Liver (tissue), 9 donors: ENCODE measurements around the gene PLCD1. TPM values are rescaled to one million over a fixed set of nuclear protein-coding genes. Genes with fewer than 3 reads are reported as not detected.

Experiments
- DNase-seq: peaks from one replicate; pipeline ENCODE4 v3.0.0-alpha.2; 2017; ENCODE audit warnings: low spot score
- H3K27ac ChIP-seq, 2 donors: one replicate each; pipeline ENCODE4 v1.7.0; 2013; ENCODE audit warnings: inconsistent platforms in 2 of 2, low read length in 2 of 2, control low read depth in 1 of 2, low read depth in 1 of 2, mild to moderate bottlenecking in 1 of 2
- H3K27me3 ChIP-seq, 4 donors: one replicate each; pipeline versions ENCODE4 v1.6.1 to v1.7.0; 2013; ENCODE audit warnings: low read length in 3 of 4, inconsistent platforms in 1 of 4, mild to moderate bottlenecking in 1 of 4, moderate library complexity in 1 of 4; ENCODE audit not compliant: control insufficient read depth in 4 of 4, insufficient read depth in 4 of 4
- H3K36me3 ChIP-seq, 4 donors: one replicate each; pipeline versions ENCODE4 v1.6.1 to v1.7.0; 2013; ENCODE audit warnings: low read length in 3 of 4, mild to moderate bottlenecking in 3 of 4, low read depth in 1 of 4, moderate library complexity in 1 of 4; ENCODE audit not compliant: control insufficient read depth in 4 of 4, insufficient read depth in 3 of 4
- H3K4me1 ChIP-seq, 4 donors: one replicate each; pipeline versions ENCODE4 v1.6.1 to v1.7.0; 2013; ENCODE audit warnings: low read length in 3 of 4, mild to moderate bottlenecking in 3 of 4, moderate library complexity in 1 of 4; ENCODE audit not compliant: control insufficient read depth in 4 of 4, insufficient read depth in 4 of 4
- H3K4me3 ChIP-seq, 3 donors: one replicate each; pipeline versions ENCODE4 v1.6.1 to v1.7.0; 2013; ENCODE audit warnings: low read length in 3 of 3, control low read depth in 1 of 3, low read depth in 1 of 3, mild to moderate bottlenecking in 1 of 3
- H3K9ac ChIP-seq, 2 donors: one replicate each; pipeline ENCODE4 v1.7.0; 2013; ENCODE audit warnings: low read length in 2 of 2, mild to moderate bottlenecking in 2 of 2, moderate library complexity in 2 of 2, control low read depth in 1 of 2, low read depth in 1 of 2
- H3K9me3 ChIP-seq, 4 donors: one replicate each; pipeline versions ENCODE4 v1.6.1 to v1.7.0; 2013; ENCODE audit warnings: low read length in 3 of 4; ENCODE audit not compliant: control insufficient read depth in 4 of 4
- ATF3 ChIP-seq: IDR thresholded peaks from 2 replicates; pipeline ENCODE4 v1.6.1; 2016; ENCODE audit warnings: antibody characterized with exemption
- CTCF ChIP-seq: fragments of 150-350 bp; IDR thresholded peaks from 2 replicates; pipeline ENCODE4 v1.5.1; 2017; ENCODE audit warnings: improper control_type of control experiment, low read depth, low read length; ENCODE audit not compliant: missing input control
- EGR1 ChIP-seq, 2 donors: IDR thresholded peaks; 2 replicates each; pipeline ENCODE4 v1.6.1; 2016 to 2018; ENCODE audit warnings: antibody characterized with exemption in 2 of 2, low read depth in 2 of 2
- FOXA1 ChIP-seq: IDR thresholded peaks from 2 replicates; pipeline ENCODE4 v1.6.1; 2016; ENCODE audit warnings: antibody characterized with exemption
- FOXA2 ChIP-seq: IDR thresholded peaks from 2 replicates; pipeline ENCODE4 v1.6.1; 2016; ENCODE audit warnings: antibody characterized with exemption
- GABPA ChIP-seq, 2 donors: IDR thresholded peaks in 1 of 2; conservative IDR thresholded peaks in 1 of 2; 2 replicates each; pipeline ENCODE4 v1.6.1; 2016; ENCODE audit warnings: antibody characterized with exemption in 2 of 2, mild to moderate bottlenecking in 1 of 2, moderate library complexity in 1 of 2
- HNF4A ChIP-seq, 2 donors: conservative IDR thresholded peaks; 2 replicates each; pipeline ENCODE4 v1.6.1; 2016; ENCODE audit warnings: antibody characterized with exemption in 2 of 2, mild to moderate bottlenecking in 2 of 2
- HNF4G ChIP-seq: IDR thresholded peaks from 2 replicates; pipeline ENCODE4 v1.6.1; 2016; ENCODE audit warnings: antibody characterized with exemption
- JUND ChIP-seq, 2 donors: IDR thresholded peaks; 2 replicates each; pipeline ENCODE4 v1.6.1; 2016; ENCODE audit warnings: antibody characterized with exemption in 2 of 2
- MAX ChIP-seq: IDR thresholded peaks from 2 replicates; pipeline ENCODE4 v1.6.1; 2016; ENCODE audit warnings: antibody characterized with exemption
- NR2F2 ChIP-seq: IDR thresholded peaks from 2 replicates; pipeline ENCODE4 v1.6.1; 2016; ENCODE audit warnings: antibody characterized with exemption
- RAD21 ChIP-seq, 2 donors: IDR thresholded peaks; 2 replicates each; pipeline ENCODE4 v1.6.1; 2016; ENCODE audit warnings: antibody characterized with exemption in 2 of 2, mild to moderate bottlenecking in 2 of 2
- REST ChIP-seq: IDR thresholded peaks from 2 replicates; pipeline ENCODE4 v1.6.1; 2016; ENCODE audit warnings: antibody characterized with exemption, mild to moderate bottlenecking
- RXRA ChIP-seq, 2 donors: IDR thresholded peaks; 2 replicates each; pipeline ENCODE4 v1.6.1; 2017 to 2018; ENCODE audit warnings: antibody characterized with exemption in 2 of 2, mild to moderate bottlenecking in 1 of 2
- SP1 ChIP-seq: IDR thresholded peaks from 2 replicates; pipeline ENCODE4 v1.6.1; 2018; ENCODE audit warnings: antibody characterized with exemption, mild to moderate bottlenecking
- YY1 ChIP-seq: IDR thresholded peaks from 2 replicates; pipeline ENCODE4 v1.6.1; 2016; ENCODE audit warnings: antibody characterized with exemption, mild to moderate bottlenecking
- ZBTB33 ChIP-seq: IDR thresholded peaks from 2 replicates; pipeline ENCODE4 v1.6.1; 2016; ENCODE audit warnings: antibody characterized with exemption
- WGBS: extraction: QIAGEN DNeasy Blood & Tissue Kit; methylation state at CpG from one replicate; pipeline ENCODE4 v1.1.7; 2013; 5-methylcytosine and 5-hydroxymethylcytosine counted together
- polyA plus RNA-seq, 2 donors: library from polyadenylated mRNA; stranded (reverse) in 1 of 2; unstranded in 1 of 2; fragments of 200-250 nt in 1 of 2; fragments of >200 nt in 1 of 2; fragmentation: Nextera tagmentation in 1 of 2; extraction: Ambion mirVana in 1 of 2; gene quantifications; one replicate each; pipeline versions ENCODE4 v1.2.1 to v1.2.3, GENCODE V29; 2013 to 2015
- total RNA-seq, 2 donors: library from RNA; depleted of rRNA; stranded (reverse); fragments of >200 nt; gene quantifications; one replicate each; pipeline ENCODE4 v1.2.3, GENCODE V29; 2014
- donor health status: healthy.
- donor health status: healthy.
- donor health status: healthy.
- donor health status: healthy.
- donor health status: healthy.

Gene PLCD1
- total and polyA plus RNA-seq, 4 donors, result 6.7 to 10.5 (median 9.1) TPM

- no peak overlapping the region for H3K4me3 ChIP-seq
- H3K36me3 ChIP-seq, result peaks cover 0 to 12% (median 5%) of the 10 kb centered on the region in 4 donors
- TF ChIP-seq ATF3, result no peak
- peak in 1 of 2 donors; percentile 43 for TF ChIP-seq RXRA (IDR thresholded peaks at IDR 0.05)
- TF ChIP-seq ZBTB33, result no peak
- TF ChIP-seq SP1, result no peak
- TF ChIP-seq HNF4A (conservative IDR thresholded peaks at IDR 0.05), result no peak
- peak; percentile 75 for TF ChIP-seq CTCF
- peak; percentile 78 to 89 for TF ChIP-seq RAD21 (IDR thresholded peaks at IDR 0.05)
- TF ChIP-seq JUND (IDR thresholded peaks at IDR 0.05), result no peak
- no peak for TF ChIP-seq NR2F2
- TF ChIP-seq FOXA2, result peak; percentile 11
- TF ChIP-seq GABPA (IDR thresholded peaks at IDR 0.05 in 1 of 2, conservative IDR thresholded peaks at IDR 0.05 in 1 of 2), result no peak
- H3K27ac ChIP-seq, result no peak overlapping the region
- WGBS, result 52% methylated on average over 14 of the region's 14 CpGs
- H3K9ac ChIP-seq, result no peak overlapping the region
- H3K9me3 ChIP-seq, result no peaks in the 10 kb centered on the region
- peaks cover 0 to 5% (median 1%) of the 10 kb centered on the region in 4 donors for H3K4me1 ChIP-seq
- DNase-seq, result peak; percentile 71
- H3K27me3 ChIP-seq, result no peaks in the 10 kb centered on the region
Observed at GRCh38 chr3:38004415-38005075, 24.9 kb downstream of the PLCD1 start.

- no peaks in the 10 kb centered on the region for H3K9me3 ChIP-seq
- 74% methylated on average over 11 of the region's 11 CpGs for WGBS
- H3K4me3 ChIP-seq, result no peak overlapping the region
- no peaks in the 10 kb centered on the region for H3K27me3 ChIP-seq
- no peak for TF ChIP-seq MAX
- TF ChIP-seq HNF4G, result no peak
- no peak for TF ChIP-seq FOXA1
- TF ChIP-seq FOXA2, result no peak
- no peak for TF ChIP-seq REST
- TF ChIP-seq YY1, result no peak
- TF ChIP-seq HNF4A (conservative IDR thresholded peaks at IDR 0.05), result no peak
- no peak for TF ChIP-seq RAD21 (IDR thresholded peaks at IDR 0.05)
- TF ChIP-seq NR2F2, result no peak
- TF ChIP-seq ZBTB33, result no peak
- no peak for TF ChIP-seq SP1
- TF ChIP-seq EGR1 (IDR thresholded peaks at IDR 0.05; ENCODE audit: low read depth in 2 of 2), result no peak
- TF ChIP-seq ATF3, result no peak
- TF ChIP-seq JUND (IDR thresholded peaks at IDR 0.05), result no peak
- peaks cover 0 to 8% (median 2%) of the 10 kb centered on the region in 4 donors for H3K4me1 ChIP-seq
- H3K36me3 ChIP-seq, result peaks cover 0 to 8% (median 5%) of the 10 kb centered on the region in 4 donors
- H3K27ac ChIP-seq, result no peak overlapping the region
- H3K9ac ChIP-seq, result no peak overlapping the region
- DNase-seq, result no peak
Observed at GRCh38 chr3:38003817-38004414, 25.5 kb downstream of the PLCD1 start.
